Smooth muscle cell (in vitro differentiated cells): ENCODE data around the gene PBX1. TPM values are rescaled to one million over a fixed set of nuclear protein-coding genes. Genes with fewer than 3 reads are reported as not detected.

ENCODE experiments used
- DNase-seq: peaks from one replicate; lab custom pipeline; 2025; ENCODE audit not compliant: unreplicated experiment; lab: John Stamatoyannopoulos, UW
- H2AFZ ChIP-seq: fragments of 200-600 bp; sonication (generic); 2 replicates; pipeline ENCODE4 v1.6.0; 2016; ENCODE audit warnings: antibody characterized with exemption, low read depth, mild to moderate bottlenecking
- H3F3A ChIP-seq: fragments of 200-600 bp; sonication (generic); 2 replicates; pipeline ENCODE4 v1.6.0; 2017; ENCODE audit warnings: antibody characterized with exemption, low read depth
- H3K27ac ChIP-seq: fragments of 200-600 bp; sonication (generic); 2 replicates; pipeline ENCODE4 v1.5.1; 2016; ENCODE audit warnings: low read depth, mild to moderate bottlenecking
- H3K27me3 ChIP-seq: fragments of 200-600 bp; sonication (generic); 2 replicates; pipeline ENCODE4 v1.6.1; 2016; ENCODE audit warnings: low read depth, mild to moderate bottlenecking
- H3K36me3 ChIP-seq: fragments of 200-600 bp; sonication (generic); 2 replicates; pipeline ENCODE4 v1.5.1; 2016; ENCODE audit warnings: low read depth
- H3K4me1 ChIP-seq: fragments of 200-600 bp; sonication (generic); 2 replicates; pipeline ENCODE4 v1.5.1; 2016; ENCODE audit warnings: low read depth
- H3K4me2 ChIP-seq: fragments of 200-600 bp; sonication (generic); 2 replicates; pipeline ENCODE4 v1.6.0; 2016; ENCODE audit warnings: mild to moderate bottlenecking
- H3K4me3 ChIP-seq: fragments of 200-600 bp; sonication (generic); 2 replicates; pipeline ENCODE4 v1.5.1; 2016; ENCODE audit warnings: mild to moderate bottlenecking
- H3K79me2 ChIP-seq: fragments of 200-600 bp; sonication (generic); 2 replicates; pipeline ENCODE4 v1.6.0; 2016; ENCODE audit warnings: low read depth, mild to moderate bottlenecking
- H3K9ac ChIP-seq: fragments of 200-600 bp; sonication (generic); 2 replicates; pipeline ENCODE4 v1.6.0; 2016; ENCODE audit warnings: low read depth
- H3K9me3 ChIP-seq: fragments of 200-600 bp; sonication (generic); replicated peaks from 2 replicates; pipeline ENCODE4 v1.5.1; 2016; ENCODE audit warnings: low read depth
- H4K20me1 ChIP-seq: fragments of 200-600 bp; sonication (generic); 2 replicates; pipeline ENCODE4 v1.6.0; 2016; ENCODE audit warnings: low read depth
- WGBS: methylation state at CpG from one replicate; pipeline ENCODE4 v1.1.7; 2016; ENCODE audit warnings: low lambda C conversion rate; 5-methylcytosine and 5-hydroxymethylcytosine counted together
- polyA plus RNA-seq: library from polyadenylated mRNA; unstranded; fragments of >200 nt; fragmentation: Nextera tagmentation; extraction: Ambion mirVana; gene quantifications from 2 replicates; pipeline ENCODE4 v1.2.1, GENCODE V29; 2016
- total RNA-seq: library from RNA; depleted of rRNA; stranded (reverse); fragments of >200 nt; gene quantifications from 2 replicates; pipeline ENCODE4 v1.2.3, GENCODE V29; 2014
- TF ChIP-seq, protein P1 (sequence below): fragments of 200-600 bp; sonication (generic); IDR thresholded peaks from 2 replicates; pipeline ENCODE4 v1.5.1; 2017; ENCODE audit warnings: borderline replicate concordance, mild to moderate bottlenecking, antibody characterized with exemption; ENCODE audit not compliant: insufficient read depth, poor library complexity, severe bottlenecking

PBX1 gene
- total and polyA plus RNA-seq, 2 experiments from 2014 or later, result 8.1 to 70.8 TPM

DNA sequence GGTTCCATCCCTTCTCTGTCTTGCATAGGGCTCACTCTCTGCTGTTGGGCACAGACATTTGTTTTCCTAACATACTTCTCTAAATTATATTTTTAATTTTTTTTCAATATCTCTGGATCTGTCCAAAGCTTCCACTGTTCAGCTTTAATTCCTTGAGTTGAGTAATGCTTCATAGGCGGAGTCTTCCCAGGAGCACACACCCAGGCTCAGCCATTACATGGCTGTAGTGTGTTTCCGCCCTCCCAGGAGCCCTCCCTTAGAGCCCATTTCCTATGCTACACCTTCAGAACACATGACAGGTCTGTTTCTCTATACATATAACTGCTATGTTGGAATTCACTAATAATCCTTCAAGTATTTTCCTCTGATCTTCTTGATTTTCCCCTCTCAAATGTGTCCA, 297.4 kb downstream of the PBX1 start:
- no peaks in the 10 kb centered on the region for H4K20me1 ChIP-seq
- H3K4me2 ChIP-seq, result no peak overlapping the region
- H3K9me3 ChIP-seq, result no peaks in the 10 kb centered on the region
- H3K4me3 ChIP-seq, result no peak overlapping the region
- no peak for DNase-seq
- H2AFZ ChIP-seq, result no peak overlapping the region
- TF ChIP-seq, protein P1, sequence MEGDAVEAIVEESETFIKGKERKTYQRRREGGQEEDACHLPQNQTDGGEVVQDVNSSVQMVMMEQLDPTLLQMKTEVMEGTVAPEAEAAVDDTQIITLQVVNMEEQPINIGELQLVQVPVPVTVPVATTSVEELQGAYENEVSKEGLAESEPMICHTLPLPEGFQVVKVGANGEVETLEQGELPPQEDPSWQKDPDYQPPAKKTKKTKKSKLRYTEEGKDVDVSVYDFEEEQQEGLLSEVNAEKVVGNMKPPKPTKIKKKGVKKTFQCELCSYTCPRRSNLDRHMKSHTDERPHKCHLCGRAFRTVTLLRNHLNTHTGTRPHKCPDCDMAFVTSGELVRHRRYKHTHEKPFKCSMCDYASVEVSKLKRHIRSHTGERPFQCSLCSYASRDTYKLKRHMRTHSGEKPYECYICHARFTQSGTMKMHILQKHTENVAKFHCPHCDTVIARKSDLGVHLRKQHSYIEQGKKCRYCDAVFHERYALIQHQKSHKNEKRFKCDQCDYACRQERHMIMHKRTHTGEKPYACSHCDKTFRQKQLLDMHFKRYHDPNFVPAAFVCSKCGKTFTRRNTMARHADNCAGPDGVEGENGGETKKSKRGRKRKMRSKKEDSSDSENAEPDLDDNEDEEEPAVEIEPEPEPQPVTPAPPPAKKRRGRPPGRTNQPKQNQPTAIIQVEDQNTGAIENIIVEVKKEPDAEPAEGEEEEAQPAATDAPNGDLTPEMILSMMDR, result no peak
- H3K4me1 ChIP-seq, result no peaks in the 10 kb centered on the region
- no peak overlapping the region for H3K9ac ChIP-seq
- H3F3A ChIP-seq, result no peaks in the 10 kb centered on the region
- H3K27me3 ChIP-seq, result no peaks in the 10 kb centered on the region
- no peaks in the 10 kb centered on the region for H3K36me3 ChIP-seq
- no peaks in the 10 kb centered on the region for H3K79me2 ChIP-seq
- no peak overlapping the region for H3K27ac ChIP-seq
- whole genome bisulfite sequencing, result 96% methylated on average over 2 of the region's 2 CpGs

DNA sequence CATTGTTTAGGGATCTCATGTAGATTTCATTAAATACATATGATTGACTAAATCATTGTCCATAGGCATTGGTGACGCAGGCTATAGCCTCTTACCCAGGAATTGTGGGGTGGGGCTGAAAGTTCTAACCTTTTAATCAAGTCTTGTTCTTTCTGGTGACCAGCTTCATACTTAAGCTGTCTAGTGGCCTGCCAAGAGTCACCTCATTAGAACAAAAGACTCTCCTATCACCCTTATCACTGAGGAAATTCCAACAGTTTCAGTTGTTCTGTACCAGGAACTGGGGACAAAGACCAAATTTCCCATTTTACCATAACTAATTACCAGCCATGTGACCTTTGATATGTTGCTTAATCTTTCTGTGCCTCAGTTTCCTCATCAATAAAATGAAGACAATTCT, 298.5 kb downstream of the PBX1 start:
- Histone ChIP-seq H3K4me2 (no peak overlapping the region), H3K4me1 (no peaks in the 10 kb centered on the region), H3K9ac (no peak overlapping the region), H3K27me3 (no peaks in the 10 kb centered on the region), H2AFZ (no peak overlapping the region), H3F3A (no peaks in the 10 kb centered on the region), H3K36me3 (no peaks in the 10 kb centered on the region), H3K79me2 (no peaks in the 10 kb centered on the region), H4K20me1 (no peaks in the 10 kb centered on the region), H3K27ac (no peak overlapping the region), H3K4me3 (no peak overlapping the region), H3K9me3 (no peaks in the 10 kb centered on the region)
- TF ChIP-seq, protein P1, result no peak
- WGBS, result 100% methylated on average over 1 of the region's 1 CpG
- no peak for DNase-seq

DNA sequence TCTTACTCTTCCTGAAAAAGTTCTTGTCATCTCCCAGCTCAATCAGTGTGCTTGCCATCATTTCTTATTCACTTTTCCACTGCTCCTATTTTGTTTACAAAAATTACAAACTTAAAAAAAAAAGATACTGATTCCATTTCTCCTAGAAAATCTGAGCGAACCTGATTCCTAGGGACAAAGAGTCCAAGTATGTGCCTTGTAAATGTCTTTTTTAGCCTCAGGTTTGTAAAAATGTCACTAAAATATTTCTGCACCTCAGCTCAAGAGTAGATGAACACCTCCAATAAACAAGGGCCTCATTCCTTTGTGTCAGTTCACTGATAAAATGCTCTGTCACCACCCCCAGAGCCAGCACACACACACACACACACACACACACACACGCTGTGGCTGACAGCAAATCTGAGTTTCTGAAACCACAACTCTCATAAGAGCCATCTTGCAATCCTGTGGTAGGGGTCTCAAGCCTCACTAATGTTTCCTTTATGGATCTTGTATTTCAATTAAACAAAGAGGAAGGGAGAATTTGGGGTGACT, 299.2 kb downstream of the PBX1 start:
- H3K4me1 ChIP-seq, result no peaks in the 10 kb centered on the region
- TF ChIP-seq, protein P1, result no peak
- no peaks in the 10 kb centered on the region for H4K20me1 ChIP-seq
- H2AFZ ChIP-seq, result no peak overlapping the region
- H3K36me3 ChIP-seq, result no peaks in the 10 kb centered on the region
- no peaks in the 10 kb centered on the region for H3K9me3 ChIP-seq
- no peaks in the 10 kb centered on the region for H3K27me3 ChIP-seq
- no peak overlapping the region for H3K9ac ChIP-seq
- no peak overlapping the region for H3K4me2 ChIP-seq
- 54% methylated on average over 2 of the region's 2 CpGs for WGBS
- H3F3A ChIP-seq, result no peaks in the 10 kb centered on the region
- H3K79me2 ChIP-seq, result no peaks in the 10 kb centered on the region
- DNase-seq, result no peak
- H3K27ac ChIP-seq, result no peak overlapping the region
- H3K4me3 ChIP-seq, result no peak overlapping the region

DNA sequence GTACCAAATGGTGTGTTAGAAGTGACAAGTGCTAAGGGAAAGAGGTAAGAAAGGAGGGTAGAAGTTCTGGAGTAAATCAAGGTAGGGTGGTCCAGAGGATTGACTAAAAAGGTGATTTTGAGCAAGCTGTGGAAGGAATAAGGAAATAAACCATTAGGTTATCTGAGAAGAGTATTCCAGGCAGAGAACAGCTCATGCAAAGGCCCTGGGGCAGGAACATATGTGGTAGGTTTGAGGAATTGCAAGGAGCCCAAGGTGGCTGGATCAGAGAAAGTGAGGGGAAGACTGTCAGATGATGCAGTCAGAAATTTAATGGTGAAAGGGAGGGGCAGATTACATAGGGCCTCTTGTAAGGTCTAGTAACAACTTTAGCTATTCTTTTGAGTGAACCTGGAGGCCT, 302.6 kb downstream of the PBX1 start:
- TF ChIP-seq, protein P1, result no peak
- Histone ChIP-seq H3K4me2 (no peak overlapping the region), H2AFZ (no peak overlapping the region), H3K9ac (no peak overlapping the region), H3K4me1 (no peaks in the 10 kb centered on the region), H3K36me3 (no peaks in the 10 kb centered on the region), H3K27me3 (no peaks in the 10 kb centered on the region), H3K9me3 (no peaks in the 10 kb centered on the region), H3K79me2 (no peaks in the 10 kb centered on the region), H4K20me1 (no peaks in the 10 kb centered on the region), H3K27ac (no peak overlapping the region), H3K4me3 (no peak overlapping the region), H3F3A (no peaks in the 10 kb centered on the region)
- no peak for DNase-seq
